Breast epithelium (tissue), 3 donors: ENCODE results near the gene CCDC87.

Experiments used
- POLR2A ChIP-seq: fragments of 450-650 bp; IDR thresholded peaks from one replicate; pipeline ENCODE4 v1.6.1; 2016; ENCODE audit warnings: antibody characterized with exemption, mild to moderate bottlenecking, moderate library complexity
- TF ChIP-seq, protein P1 (sequence below), 3 donors: fragments of 450-650 bp; IDR thresholded peaks; one replicate each; pipeline ENCODE4 v1.5.1; 2016 to 2017; ENCODE audit warnings: antibody characterized with exemption in 3 of 3, mild to moderate bottlenecking in 3 of 3, moderate library complexity in 3 of 3

DNA sequence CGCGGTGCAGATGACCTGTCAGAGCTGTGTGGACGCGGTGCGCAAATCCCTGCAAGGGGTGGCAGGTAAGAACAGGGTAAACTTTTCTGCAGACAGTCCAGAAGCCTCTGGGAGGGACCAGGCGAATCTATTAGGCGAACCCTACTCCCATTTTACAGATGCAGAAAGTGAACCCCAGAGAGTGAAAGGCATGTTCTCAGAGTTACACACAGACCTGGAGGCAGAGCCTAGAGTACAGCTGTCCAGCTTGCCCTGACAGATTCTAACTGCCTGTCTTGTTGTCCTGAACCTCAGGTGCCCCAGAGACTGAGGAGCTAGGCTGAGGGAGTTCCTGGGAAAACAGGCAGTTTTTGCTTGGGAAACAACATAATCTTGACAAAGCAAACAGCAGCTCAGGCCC, 787 bp upstream of the CCDC87 start:
- TF ChIP-seq, protein P1, sequence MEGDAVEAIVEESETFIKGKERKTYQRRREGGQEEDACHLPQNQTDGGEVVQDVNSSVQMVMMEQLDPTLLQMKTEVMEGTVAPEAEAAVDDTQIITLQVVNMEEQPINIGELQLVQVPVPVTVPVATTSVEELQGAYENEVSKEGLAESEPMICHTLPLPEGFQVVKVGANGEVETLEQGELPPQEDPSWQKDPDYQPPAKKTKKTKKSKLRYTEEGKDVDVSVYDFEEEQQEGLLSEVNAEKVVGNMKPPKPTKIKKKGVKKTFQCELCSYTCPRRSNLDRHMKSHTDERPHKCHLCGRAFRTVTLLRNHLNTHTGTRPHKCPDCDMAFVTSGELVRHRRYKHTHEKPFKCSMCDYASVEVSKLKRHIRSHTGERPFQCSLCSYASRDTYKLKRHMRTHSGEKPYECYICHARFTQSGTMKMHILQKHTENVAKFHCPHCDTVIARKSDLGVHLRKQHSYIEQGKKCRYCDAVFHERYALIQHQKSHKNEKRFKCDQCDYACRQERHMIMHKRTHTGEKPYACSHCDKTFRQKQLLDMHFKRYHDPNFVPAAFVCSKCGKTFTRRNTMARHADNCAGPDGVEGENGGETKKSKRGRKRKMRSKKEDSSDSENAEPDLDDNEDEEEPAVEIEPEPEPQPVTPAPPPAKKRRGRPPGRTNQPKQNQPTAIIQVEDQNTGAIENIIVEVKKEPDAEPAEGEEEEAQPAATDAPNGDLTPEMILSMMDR (IDR thresholded peaks at IDR 0.05) = no peak
- TF ChIP-seq POLR2A = no peak
